ENCODE measurements around the gene GDPD5.

DNA sequence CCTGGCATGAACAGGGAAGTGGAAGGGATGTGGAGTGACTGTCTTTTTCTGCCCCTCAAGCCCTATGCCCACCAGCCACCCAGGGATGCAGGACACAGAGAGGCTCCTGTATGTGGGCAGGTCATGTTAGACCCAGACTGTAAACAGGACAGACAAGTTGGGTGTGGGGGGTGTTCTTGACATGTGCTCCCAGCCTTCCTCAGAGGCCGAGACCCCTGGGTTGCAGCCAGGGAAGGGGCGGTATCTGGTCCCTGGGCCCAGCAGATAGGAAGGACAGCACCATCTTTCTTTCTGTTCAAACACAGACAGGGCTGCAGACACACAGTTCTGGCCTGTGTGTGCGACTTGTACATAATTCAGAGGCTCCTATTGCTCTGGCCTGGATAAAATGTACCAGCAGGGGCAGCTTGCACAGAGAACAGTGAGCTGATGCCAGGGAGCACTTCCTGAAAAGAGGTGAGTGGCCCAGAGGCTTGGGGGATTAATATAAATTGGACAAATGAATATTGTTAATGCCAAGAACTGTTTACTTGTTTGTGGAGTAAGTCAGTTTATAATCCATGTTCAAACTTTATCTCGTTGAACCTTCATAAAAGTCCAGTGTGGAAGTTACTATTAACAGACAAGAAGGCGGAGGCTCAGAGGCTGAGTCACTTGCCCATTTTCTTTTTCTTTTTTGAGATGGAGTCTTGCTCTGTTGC is 16.6 kb downstream of the GDPD5 start:
- TF ChIP-seq, protein P1, sequence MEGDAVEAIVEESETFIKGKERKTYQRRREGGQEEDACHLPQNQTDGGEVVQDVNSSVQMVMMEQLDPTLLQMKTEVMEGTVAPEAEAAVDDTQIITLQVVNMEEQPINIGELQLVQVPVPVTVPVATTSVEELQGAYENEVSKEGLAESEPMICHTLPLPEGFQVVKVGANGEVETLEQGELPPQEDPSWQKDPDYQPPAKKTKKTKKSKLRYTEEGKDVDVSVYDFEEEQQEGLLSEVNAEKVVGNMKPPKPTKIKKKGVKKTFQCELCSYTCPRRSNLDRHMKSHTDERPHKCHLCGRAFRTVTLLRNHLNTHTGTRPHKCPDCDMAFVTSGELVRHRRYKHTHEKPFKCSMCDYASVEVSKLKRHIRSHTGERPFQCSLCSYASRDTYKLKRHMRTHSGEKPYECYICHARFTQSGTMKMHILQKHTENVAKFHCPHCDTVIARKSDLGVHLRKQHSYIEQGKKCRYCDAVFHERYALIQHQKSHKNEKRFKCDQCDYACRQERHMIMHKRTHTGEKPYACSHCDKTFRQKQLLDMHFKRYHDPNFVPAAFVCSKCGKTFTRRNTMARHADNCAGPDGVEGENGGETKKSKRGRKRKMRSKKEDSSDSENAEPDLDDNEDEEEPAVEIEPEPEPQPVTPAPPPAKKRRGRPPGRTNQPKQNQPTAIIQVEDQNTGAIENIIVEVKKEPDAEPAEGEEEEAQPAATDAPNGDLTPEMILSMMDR (IDR thresholded peaks at IDR 0.05; ENCODE audit: insufficient read depth, low read length, poor library complexity, severe bottlenecking): no peak
- no peak for TF ChIP-seq EZH2phosphoT487 (conservative IDR thresholded peaks at IDR 0.05; ENCODE audit: low read length)
